Astrocyte of the spinal cord (primary cell): Measurements from ENCODE around the gene TRIM72.

Experiments used
- DNase-seq: peaks from one replicate; pipeline ENCODE4 v3.0.0; 2011; ENCODE audit warnings: low read depth, low spot score
- H3K4me3 ChIP-seq: 2 replicates; pipeline ENCODE4 v1.5.1; 2011; ENCODE audit warnings: low read depth, mild to moderate bottlenecking, low read length, moderate library complexity
- in situ Hi-C: cut with HindIII; loops from 2 replicates; pipeline ENCODE4 v1.10.0; 2017; ENCODE audit warnings: low sequenced_read_pairs
- TF ChIP-seq, protein P1 (sequence below): IDR thresholded peaks from 2 replicates; pipeline ENCODE4 v1.5.1; 2012; ENCODE audit warnings: low read depth, mild to moderate bottlenecking, low read length, inconsistent platforms

Gene TRIM72

DNA sequence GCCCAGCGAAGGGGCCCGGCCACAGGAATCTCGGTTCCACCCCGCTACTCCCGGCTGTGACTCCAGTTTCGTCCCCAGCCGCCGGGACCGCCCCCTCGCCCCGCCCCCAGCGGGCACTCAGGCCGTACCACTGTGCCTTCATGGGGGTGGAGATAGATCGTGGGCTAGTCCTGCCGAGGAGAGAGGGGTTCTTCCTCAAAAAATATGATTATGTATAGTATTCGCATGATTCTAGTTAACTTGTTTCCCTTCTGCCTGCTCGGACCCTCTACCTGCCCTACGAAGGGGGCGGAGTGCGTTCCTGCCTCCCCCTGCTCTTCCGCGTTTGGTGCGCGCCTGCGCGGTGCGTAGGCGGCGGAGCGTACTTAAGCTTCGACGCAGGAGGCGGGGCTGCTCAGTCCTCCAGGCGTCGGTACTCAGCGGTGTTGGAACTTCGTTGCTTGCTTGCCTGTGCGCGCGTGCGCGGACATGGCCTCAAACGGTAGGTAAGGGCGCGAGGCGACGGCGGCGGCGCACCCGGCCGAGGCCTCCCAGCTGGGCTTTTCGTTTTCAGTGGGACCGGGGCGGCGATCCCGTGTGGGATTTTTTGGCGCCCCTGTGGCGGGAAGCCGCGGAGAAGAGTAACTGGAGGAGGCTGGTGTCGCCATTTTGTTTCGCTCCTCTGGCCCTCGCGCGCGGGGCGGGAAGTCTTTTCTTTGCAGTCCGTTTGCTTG lies 34.0 kb upstream of the TRIM72 start, which contains the start of gene FUS:
FUS (plus strand) TSS at position 393 of the 713 bp plus-strand sequence; CDS start at position 469, 76 bp downstream.
- peak within 1 kb of the TSS; percentile 98 for H3K4me3 ChIP-seq
- peak; percentile 89 for DNase-seq
- TF ChIP-seq, protein P1, sequence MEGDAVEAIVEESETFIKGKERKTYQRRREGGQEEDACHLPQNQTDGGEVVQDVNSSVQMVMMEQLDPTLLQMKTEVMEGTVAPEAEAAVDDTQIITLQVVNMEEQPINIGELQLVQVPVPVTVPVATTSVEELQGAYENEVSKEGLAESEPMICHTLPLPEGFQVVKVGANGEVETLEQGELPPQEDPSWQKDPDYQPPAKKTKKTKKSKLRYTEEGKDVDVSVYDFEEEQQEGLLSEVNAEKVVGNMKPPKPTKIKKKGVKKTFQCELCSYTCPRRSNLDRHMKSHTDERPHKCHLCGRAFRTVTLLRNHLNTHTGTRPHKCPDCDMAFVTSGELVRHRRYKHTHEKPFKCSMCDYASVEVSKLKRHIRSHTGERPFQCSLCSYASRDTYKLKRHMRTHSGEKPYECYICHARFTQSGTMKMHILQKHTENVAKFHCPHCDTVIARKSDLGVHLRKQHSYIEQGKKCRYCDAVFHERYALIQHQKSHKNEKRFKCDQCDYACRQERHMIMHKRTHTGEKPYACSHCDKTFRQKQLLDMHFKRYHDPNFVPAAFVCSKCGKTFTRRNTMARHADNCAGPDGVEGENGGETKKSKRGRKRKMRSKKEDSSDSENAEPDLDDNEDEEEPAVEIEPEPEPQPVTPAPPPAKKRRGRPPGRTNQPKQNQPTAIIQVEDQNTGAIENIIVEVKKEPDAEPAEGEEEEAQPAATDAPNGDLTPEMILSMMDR: no peak
- in situ Hi-C loops: loop anchor here (25.0 kb wide), 1 partner anchor 282 kb away; the partner anchor contains the start of genes ARMC5 and TGFB1I1

DNA sequence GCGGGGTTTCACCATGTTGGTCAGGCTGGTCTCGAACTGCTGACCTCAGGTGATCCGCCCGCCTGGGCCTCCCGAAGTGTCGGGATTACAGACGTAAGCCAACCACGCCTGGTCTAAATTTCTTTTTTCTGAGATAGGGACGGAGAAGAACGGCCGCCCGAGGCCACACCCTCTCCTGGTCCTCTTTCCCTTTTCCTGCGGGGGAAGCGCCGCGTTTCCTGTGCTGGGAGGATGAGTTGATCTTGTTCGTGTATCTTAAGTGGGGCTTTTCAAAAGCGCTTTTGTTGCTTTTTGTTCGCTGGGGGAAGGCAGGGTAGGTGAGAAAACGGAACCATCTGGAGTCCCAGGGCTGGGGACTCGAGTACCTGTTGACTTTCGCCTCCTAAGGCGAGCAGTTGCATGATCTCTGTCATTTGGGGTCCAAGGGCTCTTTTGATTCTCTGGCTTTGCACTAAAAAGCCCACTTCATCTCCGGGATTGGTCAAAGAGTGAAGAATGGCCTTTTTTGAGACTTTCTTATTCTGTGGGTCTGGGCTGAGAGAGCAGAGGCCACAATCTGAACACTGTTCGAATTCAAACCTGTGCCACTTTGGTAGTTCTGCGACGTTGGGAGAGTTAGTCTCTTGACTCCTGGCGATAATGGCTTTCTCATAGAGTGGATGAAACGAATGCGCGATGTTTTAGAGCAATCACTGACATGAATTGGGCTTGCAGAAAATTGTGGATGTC lies 32.7 kb upstream of the TRIM72 start:
- in situ Hi-C loops: loop anchor here (25.0 kb wide), 1 partner anchor 281 kb away; the partner anchor contains the start of genes ARMC5 and TGFB1I1
- TF ChIP-seq, protein P1: no peak
- DNase-seq: peak; percentile 26
- H3K4me3 ChIP-seq: peak overlapping the region; percentile 98

DNA sequence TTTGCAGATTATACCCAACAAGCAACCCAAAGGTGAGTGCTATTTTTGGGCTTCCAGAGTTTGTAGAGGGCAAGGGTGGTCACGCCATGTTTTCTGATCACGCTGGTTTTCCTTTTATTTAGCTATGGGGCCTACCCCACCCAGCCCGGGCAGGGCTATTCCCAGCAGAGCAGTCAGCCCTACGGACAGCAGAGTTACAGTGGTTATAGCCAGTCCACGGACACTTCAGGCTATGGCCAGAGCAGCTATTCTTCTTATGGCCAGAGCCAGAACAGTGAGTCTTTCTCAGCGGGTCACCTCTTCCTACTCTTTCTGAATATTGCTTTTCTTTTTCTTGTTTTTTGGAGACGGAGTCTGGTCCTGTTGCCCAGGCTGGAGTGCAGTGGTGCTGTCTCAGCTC lies 31.5 kb upstream of the TRIM72 start:
- peak overlapping the region; percentile 98 for H3K4me3 ChIP-seq
- no peak for DNase-seq
- TF ChIP-seq, protein P1: no peak
- in situ Hi-C loops: loop anchor here (25.0 kb wide), 1 partner anchor 280 kb away; the partner anchor contains the start of genes ARMC5 and TGFB1I1

DNA sequence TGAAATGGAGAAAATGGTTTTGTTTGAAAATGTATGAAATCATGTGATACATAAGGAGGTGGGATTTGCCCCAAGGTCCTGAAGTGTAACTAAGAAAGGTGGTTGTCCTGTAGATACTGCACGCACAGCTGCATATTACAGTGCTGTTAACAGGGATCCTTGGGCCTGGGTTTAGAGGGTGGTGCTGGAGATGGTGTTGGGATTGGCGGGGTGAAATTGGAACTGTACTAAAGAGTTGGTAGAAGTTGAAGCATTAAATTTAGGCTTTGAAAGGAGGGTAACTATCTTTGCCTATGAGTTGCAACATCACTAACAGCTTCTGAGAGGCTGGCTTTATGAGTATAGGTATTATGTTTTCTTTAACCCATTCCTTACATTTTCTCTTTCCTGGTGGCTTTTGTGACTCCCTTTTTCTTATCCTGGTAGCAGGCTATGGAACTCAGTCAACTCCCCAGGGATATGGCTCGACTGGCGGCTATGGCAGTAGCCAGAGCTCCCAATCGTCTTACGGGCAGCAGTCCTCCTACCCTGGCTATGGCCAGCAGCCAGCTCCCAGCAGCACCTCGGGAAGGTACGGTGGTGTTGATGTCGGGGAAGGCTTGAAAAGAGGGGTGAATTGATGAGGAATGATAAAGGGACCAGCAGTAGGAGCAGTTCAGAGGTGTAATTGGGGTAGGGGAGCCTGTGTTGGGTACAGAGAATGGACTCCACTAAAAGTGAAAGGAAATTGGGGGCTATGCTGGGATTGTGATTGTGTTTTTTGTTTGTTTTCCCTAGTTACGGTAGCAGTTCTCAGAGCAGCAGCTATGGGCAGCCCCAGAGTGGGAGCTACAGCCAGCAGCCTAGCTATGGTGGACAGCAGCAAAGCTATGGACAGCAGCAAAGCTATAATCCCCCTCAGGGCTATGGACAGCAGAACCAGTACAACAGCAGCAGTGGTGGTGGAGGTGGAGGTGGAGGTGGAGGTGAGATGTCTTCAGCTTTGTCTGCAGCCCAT lies 30.2 kb upstream of the TRIM72 start:
- TF ChIP-seq, protein P1: no peak
- in situ Hi-C loops: loop anchor here (25.0 kb wide), 1 partner anchor 279 kb away; the partner anchor contains the start of genes ARMC5 and TGFB1I1
- H3K4me3 ChIP-seq: no peak overlapping the region

DNA sequence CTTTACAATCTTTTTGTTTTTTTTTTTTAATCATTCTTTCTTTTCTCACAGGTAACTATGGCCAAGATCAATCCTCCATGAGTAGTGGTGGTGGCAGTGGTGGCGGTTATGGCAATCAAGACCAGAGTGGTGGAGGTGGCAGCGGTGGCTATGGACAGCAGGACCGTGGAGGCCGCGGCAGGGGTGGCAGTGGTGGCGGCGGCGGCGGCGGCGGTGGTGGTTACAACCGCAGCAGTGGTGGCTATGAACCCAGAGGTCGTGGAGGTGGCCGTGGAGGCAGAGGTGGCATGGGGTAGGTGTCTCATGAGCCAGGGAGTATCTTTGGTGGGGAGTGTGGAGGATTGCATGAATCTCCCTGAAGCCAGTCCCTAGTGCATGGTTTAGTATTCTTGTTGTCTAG lies 29.0 kb upstream of the TRIM72 start:
- DNase-seq: no peak
- no peak overlapping the region for H3K4me3 ChIP-seq
- in situ Hi-C loops: loop anchor here (25.0 kb wide), 1 partner anchor 277 kb away; the partner anchor contains the start of genes ARMC5 and TGFB1I1
- TF ChIP-seq, protein P1: no peak

More for the DNA sequence above, 30.2 kb upstream of the TRIM72 start:
- no peak for DNase-seq

DNA sequence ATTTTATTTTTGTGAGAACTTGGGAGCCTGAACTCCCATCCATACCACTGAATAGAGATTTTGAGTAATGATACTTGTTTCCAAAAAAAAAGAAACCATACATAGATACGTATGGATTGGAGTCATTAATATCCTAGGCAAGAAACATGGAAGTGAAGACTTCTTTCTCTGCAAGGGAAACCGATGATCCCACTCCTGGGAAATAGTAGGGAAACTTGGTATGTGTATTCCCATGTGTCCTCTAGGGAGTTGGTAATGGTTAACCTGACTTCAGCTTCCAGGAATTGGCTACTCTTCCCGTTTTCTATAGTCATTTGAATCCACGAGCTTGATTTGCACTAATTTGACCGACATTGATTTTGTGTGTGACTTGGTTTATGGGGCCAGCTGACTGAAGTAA lies 28.6 kb upstream of the TRIM72 start:
- TF ChIP-seq, protein P1: no peak
- no peak for DNase-seq
- no peak overlapping the region for H3K4me3 ChIP-seq
- in situ Hi-C loops: loop anchor here (25.0 kb wide), 1 partner anchor 277 kb away; the partner anchor contains the start of genes ARMC5 and TGFB1I1
